HPDE6-E6E7 (cell line): Measurements from ENCODE around the gene MAFB.

ENCODE experiments used
- DNase-seq: peaks from one replicate; pipeline ENCODE4 v3.0.0; 2011; ENCODE audit warnings: missing footprints; ENCODE audit errors: extremely low spot score

The MAFB gene

GRCh38 chr20:40659567-40659966 is 29.5 kb downstream of the MAFB start:
- no peak for DNase-seq

GRCh38 chr20:40658509-40658908 is 30.5 kb downstream of the MAFB start:
- DNase-seq: no peak

- no peak for DNase-seq
Measured at GRCh38 chr20:40657526-40657925, 31.5 kb downstream of the MAFB start.

GRCh38 chr20:40655451-40655850 is 33.6 kb downstream of the MAFB start:
- no peak for DNase-seq

GRCh38 chr20:40654876-40655275 is 34.2 kb downstream of the MAFB start:
- no peak for DNase-seq

- no peak for DNase-seq
Measured at GRCh38 chr20:40652441-40652987, 36.5 kb downstream of the MAFB start.

GRCh38 chr20:40651151-40651550 is 37.9 kb downstream of the MAFB start:
- DNase-seq: no peak

GRCh38 chr20:40650707-40651106 is 38.3 kb downstream of the MAFB start:
- no peak for DNase-seq

GRCh38 chr20:40648210-40649072 is 40.6 kb downstream of the MAFB start:
- no peak for DNase-seq

- no peak for DNase-seq
Measured at GRCh38 chr20:40646813-40647212, 42.2 kb downstream of the MAFB start.

GRCh38 chr20:40646361-40646760 is 42.7 kb downstream of the MAFB start:
- no peak for DNase-seq

GRCh38 chr20:40644863-40645262 is 44.2 kb downstream of the MAFB start:
- DNase-seq: no peak

- no peak for DNase-seq
Measured at GRCh38 chr20:40643891-40644290, 45.1 kb downstream of the MAFB start.

- DNase-seq: no peak
Measured at GRCh38 chr20:40641809-40642208, 47.2 kb downstream of the MAFB start.

GRCh38 chr20:40641202-40641601 is 47.8 kb downstream of the MAFB start:
- no peak for DNase-seq

- no peak for DNase-seq
Measured at GRCh38 chr20:40640667-40641066, 48.4 kb downstream of the MAFB start.

GRCh38 chr20:40639676-40640355 is 49.2 kb downstream of the MAFB start:
- no peak for DNase-seq

- DNase-seq: no peak
Measured at GRCh38 chr20:40639132-40639531, 49.9 kb downstream of the MAFB start.

GRCh38 chr20:40638414-40638813 is 50.6 kb downstream of the MAFB start:
- DNase-seq: no peak

- no peak for DNase-seq
Measured at GRCh38 chr20:40637176-40637575, 51.9 kb downstream of the MAFB start.

- DNase-seq: no peak
Measured at GRCh38 chr20:40636486-40636885, 52.5 kb downstream of the MAFB start.

- no peak for DNase-seq
Measured at GRCh38 chr20:40635971-40636370, 53.1 kb downstream of the MAFB start.
